Measurements from ENCODE around the gene SSMEM1.
"Not testable (repeated sequence)": the region's sequence is repeated elsewhere in the genome, so short reads cannot be mapped to it uniquely, and the experiment has no call there.

SSMEM1 gene

DNA sequence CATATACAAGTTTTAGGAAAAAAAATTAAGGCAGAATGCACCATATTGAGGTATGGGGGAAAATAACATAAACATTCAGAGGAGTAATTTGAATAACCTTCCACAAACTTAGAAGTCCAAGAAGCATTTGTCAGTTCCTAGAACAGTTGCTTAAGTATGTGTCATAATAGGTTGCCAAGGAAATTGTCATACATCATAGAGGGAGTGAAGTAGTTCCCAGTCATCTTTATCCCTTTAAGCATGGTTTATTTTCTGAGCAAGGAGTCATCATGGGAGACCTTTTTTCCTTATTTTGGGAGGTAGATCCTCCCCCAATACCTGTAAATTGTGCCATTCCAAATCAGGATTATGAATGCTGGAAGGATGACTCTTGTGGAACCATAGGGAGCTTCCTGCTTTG is at the start of gene SSMEM1:
SSMEM1 (plus strand) TSS at position 219 of the 400 bp plus-strand sequence; CDS start at position 270, 51 bp downstream.
- peak; percentile 63 for DNase-seq (ENCODE audit: low spot score)

DNA sequence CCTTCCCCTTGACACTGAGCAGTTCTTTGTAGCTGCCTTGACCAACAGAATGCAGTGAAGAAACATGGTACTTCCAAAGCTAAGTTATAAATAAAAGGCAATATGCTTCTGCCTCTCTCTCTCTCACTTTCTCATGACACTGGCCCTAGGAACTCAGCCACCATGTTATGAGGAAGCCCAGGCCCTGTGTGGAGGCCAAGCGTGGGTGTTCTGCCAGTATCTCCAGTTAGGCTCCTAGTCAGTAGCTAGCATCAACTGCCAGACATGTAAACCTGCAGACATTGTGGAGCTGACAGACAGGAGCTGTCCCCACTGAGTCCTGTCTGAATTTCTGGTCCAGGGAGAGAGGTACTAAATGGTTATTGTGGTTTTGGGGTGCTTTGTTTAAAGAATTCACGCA is 47.6 kb upstream of the SSMEM1 start:
- no peak for DNase-seq (ENCODE audit: low spot score)

GRCh38 chr7:130160455-130160854 is 47.2 kb upstream of the SSMEM1 start:
- no peak for DNase-seq (ENCODE audit: low spot score)

DNA sequence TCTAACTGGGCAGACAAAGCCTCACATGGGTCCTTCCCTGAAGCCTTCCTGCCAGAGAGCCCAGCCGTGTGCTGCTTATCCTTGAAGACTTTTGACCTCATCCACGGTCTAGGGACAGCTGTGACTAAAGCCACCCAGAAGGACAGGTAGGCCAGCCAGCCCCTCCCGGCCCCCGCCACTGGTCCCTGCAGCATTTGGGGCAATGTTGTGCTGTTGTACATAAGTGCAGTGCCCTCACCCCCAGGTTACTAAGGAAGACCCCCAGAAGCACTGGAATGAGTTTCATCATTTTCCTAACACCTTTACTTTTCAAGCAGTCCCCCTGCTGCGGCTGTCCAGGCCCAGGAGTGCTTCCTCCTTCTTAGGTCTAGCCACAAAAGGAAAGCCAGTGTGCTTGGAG is 45.5 kb upstream of the SSMEM1 start:
- no peak for DNase-seq (ENCODE audit: low spot score)

DNA sequence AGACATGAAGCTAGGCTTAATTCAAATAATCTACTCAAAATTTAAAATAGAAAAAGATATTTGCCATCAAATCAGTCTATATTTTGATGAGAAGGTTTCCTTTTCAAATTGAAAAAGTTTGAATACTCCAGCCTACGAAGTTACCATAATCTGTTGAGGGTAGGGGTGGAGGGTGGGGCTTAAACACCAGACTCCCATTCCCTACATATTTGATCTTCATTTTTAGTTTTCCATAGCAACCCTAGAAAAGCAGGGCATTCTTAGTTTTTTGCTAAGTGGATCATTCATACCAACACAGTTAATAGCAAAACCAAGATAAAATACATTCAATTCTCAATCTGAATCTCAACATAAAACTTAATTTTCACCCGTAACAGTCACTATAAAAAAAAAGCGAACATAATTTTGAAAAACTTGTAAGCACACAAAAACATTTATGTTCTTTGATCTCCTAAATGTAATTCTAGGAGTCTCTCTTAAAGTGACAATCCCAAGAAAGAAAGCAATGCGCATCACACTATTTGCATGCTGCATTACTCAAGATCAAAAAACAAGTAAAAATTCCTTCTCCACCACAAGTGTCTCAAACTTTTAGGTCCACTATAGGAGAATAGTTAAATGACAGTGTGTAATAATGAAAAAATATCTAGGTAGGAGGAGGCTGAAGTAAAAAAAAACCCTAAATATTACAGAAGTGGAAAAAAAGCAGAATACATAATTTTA is 33.3 kb upstream of the SSMEM1 start:
- DNase-seq (ENCODE audit: low spot score): no peak

- no peak for DNase-seq (ENCODE audit: low spot score)
Measured at GRCh38 chr7:130178251-130178650, 29.4 kb upstream of the SSMEM1 start.

GRCh38 chr7:130179631-130180030 is 28.0 kb upstream of the SSMEM1 start:
- DNase-seq (ENCODE audit: low spot score): no peak

GRCh38 chr7:130180571-130181262 is 26.9 kb upstream of the SSMEM1 start:
- DNase-seq (ENCODE audit: low spot score): peak; percentile 8

GRCh38 chr7:130181263-130181605 is 26.4 kb upstream of the SSMEM1 start:
- DNase-seq (ENCODE audit: low spot score): no peak

GRCh38 chr7:130182990-130183389 is 24.7 kb upstream of the SSMEM1 start:
- DNase-seq (ENCODE audit: low spot score): no peak

DNA sequence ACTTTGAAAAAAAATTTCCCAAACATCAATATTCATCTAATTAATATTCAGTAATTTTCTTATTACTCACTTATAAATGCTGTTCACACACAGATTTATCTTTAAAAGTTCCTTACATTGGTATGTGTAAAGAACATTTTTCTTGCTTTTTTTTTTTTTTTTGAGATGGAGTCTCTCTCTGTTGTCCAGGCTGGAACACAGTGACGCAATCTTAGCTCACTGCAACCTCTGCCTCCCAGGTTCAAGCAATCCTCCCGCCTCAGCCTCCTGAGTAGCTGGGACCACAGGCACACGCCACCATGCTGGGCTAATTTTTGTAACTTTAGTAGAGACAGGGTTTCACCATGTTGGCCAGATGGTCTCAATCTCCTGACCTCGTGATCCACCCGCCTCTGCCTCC is 23.3 kb upstream of the SSMEM1 start:
- not testable (repeated sequence) for DNase-seq (ENCODE audit: low spot score)

GRCh38 chr7:130187360-130187759 is 20.3 kb upstream of the SSMEM1 start:
- no peak for DNase-seq (ENCODE audit: low spot score)

DNA sequence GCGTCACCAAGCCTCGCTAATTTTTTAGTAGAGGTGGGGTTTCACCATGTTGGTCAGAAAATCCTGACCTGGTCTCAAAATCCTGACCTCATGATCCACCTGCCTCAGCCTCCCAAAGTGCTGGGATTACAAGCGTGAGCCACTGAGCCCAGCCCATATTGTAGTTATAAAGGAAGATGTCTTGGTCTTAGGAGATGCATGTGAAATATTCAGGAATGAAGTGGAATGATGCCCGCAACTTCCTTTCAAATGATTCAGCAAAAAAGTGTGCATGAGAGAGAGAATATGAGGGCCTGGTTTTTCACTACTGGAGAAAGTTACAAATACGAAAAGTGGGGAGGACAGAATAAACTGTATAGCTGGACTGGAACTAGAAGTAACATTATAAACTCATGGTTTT is 18.3 kb upstream of the SSMEM1 start:
- DNase-seq (ENCODE audit: low spot score): no peak

DNA sequence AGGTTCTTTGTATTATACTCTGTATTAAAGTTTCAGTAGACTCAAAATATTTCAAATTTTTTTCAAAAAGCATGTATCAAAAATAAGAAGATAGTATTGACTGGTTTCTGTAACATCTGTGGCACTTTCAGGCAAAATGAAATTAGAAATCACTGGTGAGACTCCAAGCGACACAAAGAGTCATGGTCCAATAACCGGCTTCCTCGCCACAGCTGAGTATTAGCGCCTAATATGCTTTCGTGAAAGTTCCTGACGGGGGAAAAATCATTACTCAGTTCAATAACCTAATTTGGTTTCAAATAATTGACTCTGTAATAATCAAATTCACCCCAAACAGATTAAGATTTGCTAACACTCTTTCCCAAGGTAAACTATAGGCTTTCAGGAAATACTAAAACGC is 15.9 kb upstream of the SSMEM1 start:
- no peak for DNase-seq (ENCODE audit: low spot score)

DNA sequence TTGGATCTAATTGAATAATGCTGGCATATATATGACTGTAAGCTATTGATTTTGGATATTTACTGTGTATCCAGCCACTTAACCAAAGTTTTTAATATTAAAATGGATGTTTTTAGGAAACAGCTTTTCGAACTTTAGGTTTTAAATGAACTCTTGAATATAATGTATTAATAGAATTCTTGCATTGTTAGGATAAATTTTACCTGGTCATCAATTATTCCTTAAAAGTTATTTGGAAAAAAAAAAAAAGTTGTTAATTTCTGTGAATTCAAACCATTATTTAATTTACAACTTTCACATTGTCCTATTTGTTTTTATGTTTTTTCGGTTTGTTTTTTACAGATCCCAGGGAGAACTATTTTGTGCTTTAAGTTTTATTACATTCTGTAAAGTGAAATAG is 12.3 kb upstream of the SSMEM1 start:
- no peak for DNase-seq (ENCODE audit: low spot score)

- no peak for DNase-seq (ENCODE audit: low spot score)
Measured at GRCh38 chr7:130196476-130196875, 11.2 kb upstream of the SSMEM1 start.

DNA sequence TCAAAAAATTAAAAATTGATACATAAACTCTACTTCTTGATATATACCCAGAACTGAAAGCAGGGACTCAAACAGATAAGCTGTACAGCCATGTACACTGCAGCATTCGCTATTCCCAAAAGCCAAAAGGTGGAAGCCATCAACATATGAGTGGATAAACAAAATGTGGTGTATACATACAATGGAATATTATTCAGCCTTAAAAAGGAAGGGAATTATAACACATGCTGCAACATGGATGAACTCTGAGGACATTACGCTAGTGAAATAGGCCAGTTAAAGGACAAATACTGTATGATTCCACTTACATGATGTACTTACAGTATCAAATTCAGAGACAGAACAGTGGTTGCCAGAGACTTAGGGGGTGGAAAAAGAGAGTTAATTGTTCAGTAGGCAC is 10.6 kb upstream of the SSMEM1 start:
- no peak for DNase-seq (ENCODE audit: low spot score)

DNA sequence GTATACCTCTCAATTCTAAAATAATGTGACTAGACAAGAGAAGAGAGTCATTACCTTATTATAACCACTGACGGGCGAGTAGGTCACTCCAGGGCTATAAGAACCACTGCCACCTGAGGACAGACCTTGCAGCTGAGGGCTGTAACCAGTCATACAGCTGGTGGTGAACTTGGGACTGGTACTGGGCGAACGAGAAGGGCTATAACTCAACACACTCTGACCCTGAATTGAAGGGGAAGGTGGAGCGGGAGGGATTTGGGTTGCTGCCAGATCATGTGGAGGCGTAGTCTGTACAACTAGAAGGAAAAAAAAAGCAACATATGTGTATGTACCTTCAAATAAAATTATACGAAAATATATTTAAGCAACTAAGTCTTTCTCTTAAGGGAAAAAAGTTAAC is 5.9 kb upstream of the SSMEM1 start:
- no peak for DNase-seq (ENCODE audit: low spot score)

DNA sequence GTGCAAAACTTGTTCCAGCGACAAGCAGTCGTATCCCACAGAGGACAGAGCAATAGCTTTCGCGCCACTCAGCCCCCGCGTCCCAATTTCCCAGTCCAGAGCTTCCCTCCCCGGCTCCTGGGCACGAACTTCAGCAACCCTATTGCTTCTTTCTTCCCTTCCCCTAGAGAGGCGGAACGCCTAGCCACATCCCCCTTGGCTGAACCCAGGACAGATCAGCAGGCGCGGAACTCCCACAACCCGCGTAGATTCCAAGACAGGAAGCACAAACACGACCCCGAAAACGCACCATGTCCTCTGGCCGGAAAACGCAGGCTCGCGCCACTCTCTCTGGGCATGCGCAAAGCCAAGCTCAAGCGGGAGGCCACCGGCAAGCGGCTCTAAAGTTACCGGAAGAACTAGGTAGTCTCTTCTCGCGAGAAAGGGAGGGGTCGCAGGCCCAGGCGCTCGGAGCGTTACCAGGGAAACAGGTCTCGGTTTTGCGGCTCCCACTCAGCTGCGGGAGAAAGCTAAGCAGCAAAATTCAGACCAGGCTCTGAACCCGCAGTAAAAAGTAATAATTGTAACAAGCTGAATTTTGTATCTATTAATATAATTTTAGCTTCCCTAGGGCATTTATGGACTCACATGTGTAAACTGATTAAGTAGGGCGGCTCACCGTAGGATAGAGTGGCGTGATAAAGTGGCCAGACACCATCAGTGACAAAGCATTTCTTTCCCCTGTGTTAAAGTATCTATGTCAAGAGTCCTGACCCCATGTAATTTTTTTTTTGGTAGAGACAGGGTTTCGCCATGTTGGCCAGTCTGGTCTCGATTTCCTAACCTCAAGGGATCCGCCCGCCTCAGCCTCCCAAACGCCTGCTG is 2.3 kb upstream of the SSMEM1 start, which contains the start of gene TMEM209:
TMEM209 (minus strand) TSS at position 323 of the 864 bp plus-strand sequence; CDS start at position 292, 31 bp downstream.
- DNase-seq (ENCODE audit: low spot score): peak; percentile 97

DNA sequence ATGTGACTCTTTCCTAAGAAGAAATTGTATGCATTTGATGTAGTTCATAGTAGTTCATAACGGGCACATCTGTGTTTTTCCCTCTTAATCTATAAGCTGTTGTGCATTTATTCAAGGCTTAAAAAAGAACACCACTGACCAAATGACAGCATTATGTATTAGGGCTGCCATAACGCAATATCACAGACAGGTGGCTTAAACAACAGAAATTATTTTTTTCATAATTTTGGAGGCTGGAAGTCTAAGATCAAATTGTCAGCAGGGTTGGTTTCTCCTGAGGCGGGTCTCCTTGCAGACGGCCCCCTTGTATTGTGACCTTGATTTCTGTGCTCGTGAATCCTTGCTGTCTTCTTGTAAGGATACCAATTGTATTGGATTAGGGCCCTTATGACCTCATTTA is 627 bp upstream of the SSMEM1 start:
- DNase-seq (ENCODE audit: low spot score): no peak

- no peak for DNase-seq (ENCODE audit: low spot score)
Measured at GRCh38 chr7:130208516-130208915, 856 bp downstream of the SSMEM1 start.

DNA sequence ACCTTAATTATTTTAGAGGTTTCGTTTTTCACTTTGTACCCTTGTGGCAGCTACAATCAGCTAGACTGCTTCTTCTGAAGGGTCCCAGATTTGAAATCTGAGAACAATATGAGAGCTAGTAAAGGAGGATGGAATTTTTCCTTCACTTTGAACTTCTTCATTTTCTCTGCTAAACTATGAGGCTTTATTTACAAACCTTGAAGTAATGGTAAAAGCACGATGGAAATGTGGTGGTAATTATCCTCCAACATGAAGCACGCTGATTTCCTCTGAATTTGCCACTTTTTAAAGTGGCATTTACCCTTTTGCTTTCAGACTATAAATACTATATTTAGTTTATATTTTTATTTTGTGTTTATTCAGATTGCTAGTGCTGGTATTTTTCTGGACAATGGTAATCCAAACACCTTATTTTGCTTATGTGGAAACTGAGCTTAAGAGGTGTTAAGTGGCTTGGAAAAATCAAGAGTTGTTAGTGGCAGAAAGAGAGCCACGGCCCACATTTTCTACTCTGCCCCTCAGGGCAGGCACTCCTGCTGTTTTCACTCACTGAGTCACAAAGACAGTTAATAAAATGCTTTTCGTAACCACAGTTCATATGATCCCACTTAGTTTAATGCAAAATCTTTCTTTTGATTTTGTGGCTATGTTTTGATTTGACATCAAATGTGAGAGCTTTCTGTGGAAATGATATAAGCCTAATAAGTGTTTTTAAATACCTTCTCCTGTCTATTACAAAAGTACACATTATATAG is 2.7 kb downstream of the SSMEM1 start:
- no peak for DNase-seq (ENCODE audit: low spot score)

All from kidney tubule cell (primary cell).